Fibroblast of pulmonary artery (primary cell): ENCODE results near the gene C1QTNF5.

Source experiments
- DNase-seq: peaks from one replicate; pipeline ENCODE4 v3.0.0-alpha.2; 2010; ENCODE audit warnings: low read depth
- H3K4me3 ChIP-seq: replicated peaks from 2 replicates; pipeline ENCODE4 v1.5.1; 2011; ENCODE audit warnings: low read depth, mild to moderate bottlenecking, control low read depth, low read length, moderate library complexity
- CTCF ChIP-seq: IDR thresholded peaks from 2 replicates; pipeline ENCODE4 v1.5.1; 2011; ENCODE audit warnings: mild to moderate bottlenecking, control low read depth, low read length, inconsistent platforms; ENCODE audit errors: missing control alignments

The C1QTNF5 gene

DNA sequence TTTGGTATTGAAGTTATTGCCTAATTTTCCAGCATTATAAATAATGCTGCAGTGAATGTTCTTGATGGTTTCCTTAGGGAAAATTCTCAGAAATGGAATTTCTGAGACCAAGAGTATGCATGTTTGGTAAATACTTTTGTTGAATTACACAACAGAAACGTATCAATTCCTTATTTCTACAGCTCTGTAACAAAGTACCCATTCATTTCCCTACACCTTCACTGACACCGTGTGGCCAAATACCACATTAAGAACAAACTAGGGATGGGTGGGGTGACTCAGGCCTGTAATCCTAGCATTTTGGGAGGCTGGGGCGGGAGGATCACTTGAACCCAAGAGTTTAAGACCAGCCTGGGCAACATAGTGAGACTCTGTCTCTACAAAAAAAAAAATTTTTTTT, 45.5 kb downstream of the C1QTNF5 start:
- peak; percentile 29 for DNase-seq
- H3K4me3 ChIP-seq, result no peak overlapping the region
- TF ChIP-seq CTCF, result peak; percentile 3

- no peak overlapping the region for H3K4me3 ChIP-seq
- DNase-seq, result no peak
- no peak for TF ChIP-seq CTCF
These were observed 47.2 kb downstream of the C1QTNF5 start for GRCh38 chr11:119293461-119293860.

DNA sequence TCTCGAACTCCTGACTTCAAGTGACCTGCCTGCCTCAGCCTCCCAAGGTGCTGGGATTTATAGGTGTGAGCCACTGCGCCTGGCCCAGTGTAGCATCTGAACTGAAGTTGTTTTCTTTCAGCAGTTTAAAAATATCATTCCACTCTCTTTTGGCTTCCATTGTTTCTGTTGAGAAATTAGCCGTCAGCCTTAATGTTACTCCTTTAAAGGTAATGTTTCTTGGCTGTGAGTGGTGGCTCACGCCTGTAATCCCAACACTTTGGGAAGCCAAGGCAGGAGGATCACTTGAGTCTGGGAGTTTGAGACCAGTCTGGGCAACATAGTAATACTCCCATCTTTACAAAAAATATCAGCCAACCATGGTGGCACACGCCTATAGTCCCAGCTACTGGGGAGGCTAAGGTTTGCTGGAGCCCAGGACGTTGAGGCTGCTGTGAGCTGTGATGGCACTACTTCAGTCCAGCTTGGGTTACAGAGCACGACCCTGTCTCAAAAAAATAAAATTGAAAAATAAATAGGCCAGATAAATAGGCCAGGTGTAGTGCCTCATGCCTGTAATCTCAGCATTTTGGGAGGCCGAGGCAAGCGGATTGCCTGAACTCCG, 49.7 kb downstream of the C1QTNF5 start:
- no peak for TF ChIP-seq CTCF
- DNase-seq, result no peak
- no peak overlapping the region for H3K4me3 ChIP-seq
